Adrenal gland (tissue), 12 donors: Measurements from ENCODE around the gene ZFAND6. TPM values are rescaled to one million over a fixed set of nuclear protein-coding genes. Genes with fewer than 3 reads are reported as not detected.
"Not testable (repeated sequence)": the region's sequence is repeated elsewhere in the genome, so short reads cannot be mapped to it uniquely, and the experiment has no call there.

ENCODE experiments used
- DNase-seq, 7 donors: peaks; one replicate each; pipeline ENCODE4 v3.0.0-alpha.2; 2019 to 2020
- H3K27ac ChIP-seq, 5 donors: fragments of 200-600 bp; sonication (generic) in 4 of 5; 1 replicate in 3 of 5; 2 replicates in 2 of 5; pipeline versions ENCODE4 v1.5.1 to v1.8.0; 2016 to 2020; ENCODE audit warnings: mild to moderate bottlenecking in 1 of 5
- H3K27me3 ChIP-seq: fragments of 200-600 bp; 2 replicates; pipeline ENCODE4 v1.8.0; 2021
- H3K36me3 ChIP-seq, 2 donors: fragments of 200-600 bp; replicated peaks in 1 of 2; 1 replicate in 1 of 2; 2 replicates in 1 of 2; pipeline versions ENCODE4 v1.5.1 to v1.8.0; 2018 to 2022
- H3K4me1 ChIP-seq, 2 donors: fragments of 200-600 bp; replicated peaks in 1 of 2; 1 replicate in 1 of 2; 2 replicates in 1 of 2; pipeline versions ENCODE4 v1.5.1 to v1.8.0; 2018 to 2021
- H3K4me3 ChIP-seq, 4 donors: fragments of 200-600 bp; sonication (generic) in 3 of 4; one replicate each; pipeline ENCODE4 v1.5.1; 2016 to 2018
- H3K9me3 ChIP-seq, 3 donors: fragments of 200-600 bp; sonication (generic) in 1 of 3; replicated peaks in 1 of 3; 1 replicate in 2 of 3; 2 replicates in 1 of 3; pipeline versions ENCODE4 v1.5.1 to v1.8.0; 2016 to 2021
- POLR2A ChIP-seq, 2 donors: fragments of 450-650 bp; IDR thresholded peaks; one replicate each; pipeline ENCODE4 v1.6.1; 2017; ENCODE audit warnings: antibody characterized with exemption in 2 of 2, mild to moderate bottlenecking in 2 of 2, moderate library complexity in 1 of 2
- WGBS, 4 donors: extraction: QIAGEN DNeasy Blood & Tissue Kit in 2 of 4; methylation state at CpG; one replicate each; pipeline versions ENCODE4 v1.1.5 to v1.1.7; 2013 to 2017; 5-methylcytosine and 5-hydroxymethylcytosine counted together
- intact Hi-C, 2 donors: fragments of 100-400 bp; cut with DNase I; formaldehyde crosslinking; loops; one replicate each; pipeline versions ENCODE4 v1.14.1 to v1.15.0; 2022 to 2023
- polyA plus RNA-seq, 3 donors: library from polyadenylated mRNA; stranded (reverse); fragments of 200-250 nt in 2 of 3; fragments of 350-450 nt in 1 of 3; fragmentation: Illumina TruSeq in 1 of 3; extraction: RNeasy Lipid Tissue Mini Kit (QIAGEN cat#74804) in 1 of 3; gene quantifications; one replicate each; pipeline ENCODE4 v1.2.3, GENCODE V29; 2013 to 2014
- total RNA-seq, 9 donors: library from RNA; depleted of rRNA in 4 of 9; stranded (reverse); fragments of >200 nt in 4 of 9; fragments of 120-200 nt in 1 of 9; fragmentation: NEBNext Ultra II Directional in 1 of 9; extraction: Animal tissue kit (Norgen Biotek cat#: 25700) in 1 of 9; gene quantifications; one replicate each; pipeline versions ENCODE4 v1.1.0 to v1.2.4, GENCODE V29; 2013 to 2023
- TF ChIP-seq, protein P1 (sequence below), 6 experiments: fragments of 450-650 bp in 4 of 6; fragments of 200-600 bp in 2 of 6; sonication (generic) in 1 of 6; IDR thresholded peaks; 1 replicate in 5 of 6; 2 replicates in 1 of 6; pipeline versions ENCODE4 v1.5.1 to v1.8.0; 2016 to 2021; ENCODE audit warnings: antibody characterized with exemption in 6 of 6, mild to moderate bottlenecking in 2 of 6, moderate library complexity in 1 of 6
- donor health status: healthy with polysubstance abuse.
- donor health status: Bipolar disorder and iron deficiency.
- donor health status: DM: yes; HTN: yes; CAD: no.
- donor health status: DM: no; HTN: no; CAD: no.
- donor health status: DM: no; HTN: no; CAD: no.
- donor health status: DM: yes; HTN: yes; CAD: no.

Gene ZFAND6
- total and polyA plus RNA-seq, 12 donors = 46.5 to 197 (median 105) TPM

DNA sequence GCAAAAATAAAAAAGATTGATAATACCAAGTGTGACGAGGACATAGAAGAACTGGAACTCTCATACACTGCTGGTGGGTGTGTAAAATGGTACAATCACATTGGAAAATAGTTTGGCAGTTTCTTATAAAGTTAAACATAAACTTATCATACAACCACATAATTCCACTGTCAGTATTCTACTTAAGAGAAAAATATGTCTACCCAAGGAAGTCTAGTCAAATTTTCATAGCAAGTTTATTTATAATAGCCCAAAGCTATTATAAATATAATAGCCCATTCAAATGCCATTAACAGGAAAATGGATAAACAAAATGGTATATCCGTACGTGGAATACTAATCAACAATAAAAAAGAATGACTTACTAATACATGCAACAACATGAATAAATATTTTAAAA, 47.9 kb upstream of the ZFAND6 start:
- no peak overlapping the region for H3K4me3 ChIP-seq
- whole genome bisulfite sequencing, 4 donors = 68 to 82% (median 78%) methylated on average over 3 of the region's 3 CpGs
- H3K4me1 ChIP-seq = no peaks in the 10 kb centered on the region
- no peaks in the 10 kb centered on the region for H3K27me3 ChIP-seq
- H3K9me3 ChIP-seq = no peaks in the 10 kb centered on the region
- no peak for DNase-seq
- no peak for TF ChIP-seq POLR2A (IDR thresholded peaks at IDR 0.05)
- TF ChIP-seq, protein P1, sequence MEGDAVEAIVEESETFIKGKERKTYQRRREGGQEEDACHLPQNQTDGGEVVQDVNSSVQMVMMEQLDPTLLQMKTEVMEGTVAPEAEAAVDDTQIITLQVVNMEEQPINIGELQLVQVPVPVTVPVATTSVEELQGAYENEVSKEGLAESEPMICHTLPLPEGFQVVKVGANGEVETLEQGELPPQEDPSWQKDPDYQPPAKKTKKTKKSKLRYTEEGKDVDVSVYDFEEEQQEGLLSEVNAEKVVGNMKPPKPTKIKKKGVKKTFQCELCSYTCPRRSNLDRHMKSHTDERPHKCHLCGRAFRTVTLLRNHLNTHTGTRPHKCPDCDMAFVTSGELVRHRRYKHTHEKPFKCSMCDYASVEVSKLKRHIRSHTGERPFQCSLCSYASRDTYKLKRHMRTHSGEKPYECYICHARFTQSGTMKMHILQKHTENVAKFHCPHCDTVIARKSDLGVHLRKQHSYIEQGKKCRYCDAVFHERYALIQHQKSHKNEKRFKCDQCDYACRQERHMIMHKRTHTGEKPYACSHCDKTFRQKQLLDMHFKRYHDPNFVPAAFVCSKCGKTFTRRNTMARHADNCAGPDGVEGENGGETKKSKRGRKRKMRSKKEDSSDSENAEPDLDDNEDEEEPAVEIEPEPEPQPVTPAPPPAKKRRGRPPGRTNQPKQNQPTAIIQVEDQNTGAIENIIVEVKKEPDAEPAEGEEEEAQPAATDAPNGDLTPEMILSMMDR (IDR thresholded peaks at IDR 0.05) = no peak
- no peak overlapping the region for H3K27ac ChIP-seq
- no peaks in the 10 kb centered on the region for H3K36me3 ChIP-seq
- intact Hi-C loops = no loop called here

DNA sequence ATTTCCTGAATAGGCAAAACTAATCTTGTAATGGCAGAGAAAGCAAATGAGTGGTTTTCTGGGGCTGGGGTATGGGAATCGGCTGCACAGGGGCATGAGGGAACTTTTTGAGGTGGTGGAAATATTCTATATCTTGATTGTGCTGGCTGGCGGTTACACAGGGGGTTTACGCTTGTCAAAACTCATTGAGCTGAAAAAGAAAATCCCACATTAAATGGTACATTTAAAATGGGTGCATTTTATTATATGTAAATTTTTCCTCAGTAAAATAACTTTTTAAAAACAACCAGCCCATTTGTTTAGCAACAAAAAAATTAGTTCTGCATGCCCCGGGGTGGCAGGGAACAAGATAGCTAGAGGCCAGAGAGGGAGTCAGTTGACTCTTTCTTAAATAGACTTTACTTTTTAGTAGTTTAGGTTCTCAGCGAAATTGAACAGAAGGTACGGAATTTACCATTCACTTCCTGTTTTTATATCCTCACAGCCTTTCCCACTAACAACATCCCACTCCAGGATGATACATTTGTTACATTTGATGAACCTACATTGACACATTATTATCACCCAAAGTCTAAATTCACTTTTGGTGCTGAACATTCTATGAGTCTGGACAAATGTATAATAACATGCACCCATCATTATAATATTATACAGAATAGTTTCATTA, 47.3 kb upstream of the ZFAND6 start:
- intact Hi-C loops = no loop called here
- H3K4me3 ChIP-seq = no peak overlapping the region
- no peaks in the 10 kb centered on the region for H3K4me1 ChIP-seq
- no peak overlapping the region for H3K27ac ChIP-seq
- H3K27me3 ChIP-seq = no peaks in the 10 kb centered on the region
- no peak for TF ChIP-seq POLR2A (IDR thresholded peaks at IDR 0.05)
- TF ChIP-seq, protein P1 (IDR thresholded peaks at IDR 0.05) = no peak
- no peaks in the 10 kb centered on the region for H3K9me3 ChIP-seq
- 77 to 81% (median 79%) methylated on average over 6 of the region's 6 CpGs for WGBS, 4 donors
- no peak for DNase-seq
- no peaks in the 10 kb centered on the region for H3K36me3 ChIP-seq

DNA sequence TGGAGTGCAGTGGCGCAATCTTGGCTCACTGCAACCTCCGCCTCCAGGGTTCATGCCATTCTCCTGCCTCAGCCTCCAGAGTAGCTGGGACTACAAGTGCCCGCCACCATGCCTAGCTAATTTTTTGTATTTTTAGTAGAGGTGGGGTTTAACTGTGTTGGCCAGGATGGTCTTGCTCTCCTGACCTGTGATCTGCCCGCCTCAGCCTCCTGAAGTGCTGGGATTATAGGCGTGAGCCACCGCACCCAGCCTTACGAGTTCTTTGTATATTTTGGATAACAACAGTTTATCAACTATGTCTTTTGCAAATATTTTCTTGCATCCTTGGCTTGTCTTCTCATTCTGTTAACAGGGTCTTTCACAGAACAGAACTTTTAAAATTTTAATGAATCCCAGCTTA, 45.3 kb upstream of the ZFAND6 start:
- H3K27ac ChIP-seq, H3K36me3 ChIP-seq, H3K4me1 ChIP-seq, H3K4me3 ChIP-seq, DNase-seq, H3K27me3 ChIP-seq, intact Hi-C loops, H3K9me3 ChIP-seq: not testable (repeated sequence)
- WGBS, 4 donors = 93 to 97% (median 96%) methylated on average over 7 of the region's 7 CpGs

DNA sequence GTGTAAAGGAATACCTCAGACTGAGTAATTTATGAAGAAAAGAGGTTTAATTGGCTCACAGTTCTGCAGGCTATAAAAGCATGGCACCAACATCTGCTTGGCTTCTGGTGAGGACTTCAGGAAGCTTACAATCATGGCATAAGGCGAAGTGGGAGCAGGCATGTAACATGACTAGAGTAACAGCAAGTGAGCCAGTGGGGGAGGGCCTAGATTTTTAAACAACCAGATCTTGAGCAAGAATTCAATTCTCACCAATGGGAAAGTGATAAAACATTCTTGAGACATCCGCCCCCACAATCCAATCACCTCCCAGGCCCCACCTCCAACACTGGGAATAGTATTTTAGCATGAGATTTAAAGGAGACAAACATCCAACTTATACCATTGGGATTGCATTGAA, 44.3 kb upstream of the ZFAND6 start:
- no peaks in the 10 kb centered on the region for H3K36me3 ChIP-seq
- no peaks in the 10 kb centered on the region for H3K27me3 ChIP-seq
- WGBS, 4 donors = 90 to 92% (median 91%) methylated on average over 2 of the region's 2 CpGs
- H3K4me3 ChIP-seq = no peak overlapping the region
- intact Hi-C loops = no loop called here
- TF ChIP-seq POLR2A (IDR thresholded peaks at IDR 0.05) = no peak
- TF ChIP-seq, protein P1 (IDR thresholded peaks at IDR 0.05) = no peak
- no peaks in the 10 kb centered on the region for H3K9me3 ChIP-seq
- H3K27ac ChIP-seq = no peak overlapping the region
- H3K4me1 ChIP-seq = no peaks in the 10 kb centered on the region
- peak in 1 of 7 donors; percentile 23 for DNase-seq

DNA sequence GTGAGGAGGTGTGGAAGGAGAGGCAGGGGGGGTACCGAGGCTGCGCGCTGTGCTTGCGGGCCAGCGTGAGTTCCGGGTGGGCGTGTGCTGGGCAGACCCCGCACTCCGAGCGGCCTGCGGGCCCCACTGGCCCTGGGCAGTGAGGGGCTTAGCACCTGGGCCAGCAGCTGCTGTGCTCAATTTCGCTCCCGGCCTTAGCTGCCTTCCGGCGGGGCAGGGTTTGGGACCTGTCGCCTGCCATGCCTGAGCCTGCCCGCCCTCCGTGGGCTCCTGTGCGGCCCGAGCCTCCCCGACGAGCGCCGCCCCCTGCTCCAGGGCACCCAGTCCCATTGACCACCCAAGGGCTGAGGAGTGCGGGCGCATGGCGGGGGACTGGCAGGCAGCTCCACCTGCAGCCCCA, 43.0 kb upstream of the ZFAND6 start:
- H3K36me3 ChIP-seq, intact Hi-C loops, H3K9me3 ChIP-seq, H3K4me3 ChIP-seq, H3K4me1 ChIP-seq, H3K27me3 ChIP-seq, H3K27ac ChIP-seq: not testable (repeated sequence)
- peak in 1 of 7 donors; percentile 2 for DNase-seq
- 91 to 97% (median 96%) methylated on average over 18 to 27 of the region's 27 CpGs for WGBS, 4 donors

DNA sequence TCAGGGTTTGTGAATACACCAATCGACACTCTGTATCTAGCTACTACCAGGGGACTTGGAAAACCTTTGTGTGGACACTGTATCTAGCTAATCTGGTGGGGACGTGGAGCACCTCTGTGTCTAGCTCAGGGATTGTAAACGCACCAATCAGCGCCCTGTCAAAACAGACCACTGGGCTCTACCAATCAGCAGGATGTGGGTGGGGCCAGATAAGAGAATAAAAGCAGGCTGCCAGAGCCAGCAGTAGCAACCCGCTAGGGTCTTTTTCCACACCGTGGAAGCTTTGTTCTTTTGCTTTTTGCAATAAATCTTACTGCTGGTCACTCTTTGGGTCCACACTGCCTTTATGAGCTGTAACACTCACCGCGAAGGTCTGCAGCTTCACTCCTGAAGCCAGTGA, 42.3 kb upstream of the ZFAND6 start:
- peak in 1 of 7 donors; percentile 3 for DNase-seq
- H3K27me3 ChIP-seq, H3K27ac ChIP-seq, H3K4me3 ChIP-seq, H3K4me1 ChIP-seq, H3K36me3 ChIP-seq, intact Hi-C loops, H3K9me3 ChIP-seq: not testable (repeated sequence)
- 77 to 90% (median 87%) methylated on average over 6 to 8 of the region's 8 CpGs for WGBS, 4 donors
